ENCODE results near the gene TYROBP. TPM values are rescaled to one million over a fixed set of nuclear protein-coding genes. Genes with fewer than 3 reads are reported as not detected.

The TYROBP gene
- total RNA-seq: 10.4 TPM

DNA sequence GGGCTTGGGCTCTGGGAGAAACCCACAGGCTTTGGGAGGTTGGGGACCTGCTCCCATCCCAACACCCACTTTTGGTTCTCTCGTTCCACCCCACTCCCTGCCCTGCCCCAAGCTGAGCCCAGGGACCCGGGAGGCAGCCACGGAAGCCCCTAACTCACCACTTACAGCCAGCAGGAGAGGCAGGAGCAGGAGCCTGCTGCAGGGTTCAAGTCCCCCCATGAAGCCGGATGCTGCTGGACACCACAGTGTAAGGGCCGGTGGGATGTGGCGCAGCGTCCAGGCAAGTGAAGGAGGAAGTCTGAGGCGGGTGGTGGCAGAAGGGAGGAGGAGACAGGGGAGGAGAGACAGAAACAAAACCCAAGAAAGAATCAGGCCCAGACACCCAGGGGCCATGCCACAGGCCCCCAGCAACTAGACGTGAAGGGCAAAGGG lies at the start of gene TYROBP:
Gene TYROBP, minus strand, starts transcription at position 286 of the 432 bp plus-strand sequence. Its CDS starts 67 bp downstream, at position 219.

DNA sequence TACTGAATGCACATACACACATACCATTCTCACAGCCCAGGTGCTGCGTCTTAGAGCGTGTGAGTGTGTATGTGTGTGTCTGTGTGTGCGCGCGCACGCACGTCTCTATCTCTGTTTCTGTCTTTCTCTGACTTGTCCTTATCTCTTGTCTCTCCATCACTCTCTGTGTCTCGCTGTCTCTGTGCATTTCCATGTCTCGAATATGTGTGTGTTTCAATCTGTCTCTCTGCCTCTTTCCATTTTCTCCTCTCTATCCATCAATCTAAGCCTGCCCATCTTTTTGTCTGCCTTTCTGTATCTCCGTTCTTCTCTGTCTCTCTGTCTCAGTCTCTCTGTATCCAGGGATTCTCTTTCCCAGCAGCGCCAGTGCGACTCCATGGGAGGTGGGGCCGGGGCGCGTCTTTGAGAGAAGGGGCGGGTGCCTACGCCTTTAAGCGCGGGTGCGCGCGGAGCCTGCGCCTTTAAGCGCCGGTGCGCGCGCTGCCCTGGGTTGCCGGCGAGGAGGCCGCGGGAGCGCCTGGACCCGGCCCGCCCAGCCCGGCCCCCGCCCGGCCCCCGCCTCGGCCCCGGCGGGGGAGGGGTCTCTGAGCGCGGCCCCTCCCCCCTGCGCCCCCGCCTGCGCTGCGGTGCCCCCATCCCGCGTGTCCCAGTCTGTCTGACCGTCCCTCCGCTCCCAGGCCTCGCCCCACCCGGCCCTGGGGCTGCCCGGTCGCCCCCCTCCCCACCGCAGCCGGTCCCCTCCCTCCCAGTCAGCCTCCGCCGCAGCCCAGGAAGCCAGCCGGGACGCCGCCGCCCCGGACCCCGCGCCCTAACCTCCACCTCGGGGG lies 28.0 kb upstream of the TYROBP start, which contains the start of gene LRFN3:
Gene LRFN3, plus strand, starts transcription at position 464 of the 827 bp plus-strand sequence. CDS start 3,052 bp downstream, outside the sequence.

DNA sequence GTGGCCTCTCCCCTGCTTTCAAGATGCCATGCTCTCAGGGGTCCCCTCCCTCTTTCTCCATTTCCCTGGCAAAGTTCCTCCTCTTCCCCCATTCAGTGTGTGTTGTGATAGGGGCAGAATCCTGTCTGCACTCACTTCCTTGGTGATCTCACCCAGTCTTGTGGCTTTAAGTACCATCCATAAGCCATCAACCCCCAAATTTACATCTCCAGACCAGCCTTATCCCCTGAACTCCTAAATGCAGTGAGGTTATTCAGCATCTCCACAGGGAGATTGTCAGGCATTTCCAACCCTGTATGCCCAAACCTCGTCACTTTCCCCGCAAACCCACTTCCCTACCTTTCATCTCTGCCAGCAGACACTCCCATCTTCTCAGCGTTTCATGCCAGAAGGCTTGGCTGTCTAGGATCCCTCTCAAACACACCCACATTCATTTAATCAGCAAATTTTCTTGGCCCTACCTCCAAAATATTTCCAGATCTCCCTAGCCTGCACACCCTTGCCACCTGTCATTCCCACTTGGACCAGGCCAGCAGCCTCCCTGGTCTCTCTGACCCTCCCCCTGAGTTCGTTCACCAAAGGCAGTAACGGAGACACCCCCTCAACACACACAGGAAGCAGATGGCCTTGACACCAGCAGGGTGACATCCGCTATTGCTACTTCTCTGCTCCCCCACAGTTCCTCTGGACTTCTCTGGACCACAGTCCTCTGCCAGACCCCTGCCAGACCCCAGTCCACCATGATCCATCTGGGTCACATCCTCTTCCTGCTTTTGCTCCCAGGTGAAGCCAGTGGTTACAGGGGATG lies 6.0 kb downstream of the TYROBP start, which contains the start of gene HCST:
Gene HCST, plus strand, starts transcription at position 676 of the 808 bp plus-strand sequence. Its CDS starts 65 bp downstream, at position 741.

DNA sequence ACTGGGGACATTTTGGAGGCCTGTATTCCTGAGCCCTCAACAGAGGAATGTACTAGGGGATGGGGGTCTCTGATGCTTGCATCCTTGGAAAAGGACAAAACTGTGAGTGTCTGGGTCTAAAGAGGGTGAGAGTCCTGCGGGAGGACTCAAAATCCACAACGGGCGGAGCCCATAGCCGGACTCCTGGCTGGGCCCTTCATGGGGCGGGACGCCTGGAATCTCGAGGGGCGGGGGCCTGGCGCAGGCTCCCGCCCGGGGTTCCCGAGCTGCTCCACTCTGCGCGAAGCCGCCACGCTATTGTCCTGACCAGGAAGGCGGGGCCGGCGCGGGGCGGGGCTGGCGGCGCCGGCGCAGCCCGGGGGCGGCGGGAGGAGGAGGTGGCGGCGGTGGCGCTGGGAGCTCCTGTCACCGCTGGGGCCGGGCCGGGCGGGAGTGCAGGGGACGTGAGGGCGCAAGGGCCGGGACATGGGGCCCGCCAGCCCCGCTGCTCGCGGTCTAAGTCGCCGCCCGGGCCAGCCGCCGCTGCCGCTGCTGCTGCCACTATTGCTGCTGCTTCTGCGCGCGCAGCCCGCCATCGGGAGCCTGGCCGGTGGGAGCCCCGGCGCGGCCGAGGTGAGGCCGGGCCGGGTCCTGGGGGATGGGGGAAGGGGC lies 39.8 kb downstream of the TYROBP start, which contains the start of gene APLP1:
Gene APLP1, plus strand, starts transcription at position 403 of the 651 bp plus-strand sequence. Its CDS starts 63 bp downstream, at position 466.

DNA sequence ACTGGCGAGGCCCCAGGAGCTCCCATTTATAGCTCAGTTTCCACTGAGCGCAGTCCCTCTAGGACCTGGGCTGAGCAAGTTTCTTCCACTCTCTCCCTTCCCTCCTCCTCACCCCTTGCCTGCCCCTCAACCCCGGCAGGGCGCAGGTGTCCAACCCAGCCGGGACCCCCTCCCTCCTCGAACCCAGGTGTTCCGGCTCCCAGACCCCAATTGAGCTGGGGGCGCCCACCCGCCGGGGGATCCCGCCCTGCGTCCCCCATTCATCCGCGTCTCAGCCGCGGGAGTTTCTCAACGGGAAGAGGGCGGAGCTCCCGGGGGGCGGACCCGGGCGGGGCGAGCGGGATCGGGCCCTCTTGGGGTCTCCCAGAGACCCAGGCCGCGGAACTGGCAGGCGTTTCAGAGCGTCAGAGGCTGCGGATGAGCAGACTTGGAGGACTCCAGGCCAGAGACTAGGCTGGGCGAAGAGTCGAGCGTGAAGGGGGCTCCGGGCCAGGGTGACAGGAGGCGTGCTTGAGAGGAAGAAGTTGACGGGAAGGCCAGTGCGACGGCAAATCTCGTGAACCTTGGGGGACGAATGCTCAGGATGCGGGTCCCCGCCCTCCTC lies 51.4 kb downstream of the TYROBP start, which contains the start of gene KIRREL2:
Gene KIRREL2, plus strand, starts transcription at position 366 of the 604 bp plus-strand sequence. Its CDS starts 209 bp downstream, at position 575.

Other genes with a start within 250 kb of the TYROBP start
- gene UPK1A, start 241.8 kb downstream of the TYROBP start, total RNA-seq: not detected
- gene ZBTB32, start 203.7 kb downstream of the TYROBP start, total RNA-seq: not detected
- 26.9 TPM for gene KMT2B, start 190.3 kb downstream of the TYROBP start, total RNA-seq
- 2.6 TPM for gene IGFLR1, start 165.8 kb downstream of the TYROBP start, total RNA-seq
- gene U2AF1L4, start 162.9 kb downstream of the TYROBP start, total RNA-seq: 13.8 TPM
- 12.8 TPM for gene PSENEN, start 162.6 kb downstream of the TYROBP start, total RNA-seq
- gene LIN37, start 159.7 kb downstream of the TYROBP start, total RNA-seq: 11.6 TPM
- gene HSPB6, start 151.3 kb downstream of the TYROBP start, total RNA-seq: 14.9 TPM
- 7.8 TPM for gene PROSER3, start 150.1 kb downstream of the TYROBP start, total RNA-seq
- gene ARHGAP33, start 132.7 kb downstream of the TYROBP start, total RNA-seq: 89.9 TPM
- 0.27 TPM for gene PRODH2, start 95.5 kb downstream of the TYROBP start, total RNA-seq
- gene NPHS1, start 55.8 kb downstream of the TYROBP start, total RNA-seq: 2.7 TPM
- gene KIRREL2, start 51.4 kb downstream of the TYROBP start, total RNA-seq: 11.2 TPM
- 106 TPM for gene APLP1, start 39.7 kb downstream of the TYROBP start, total RNA-seq
- gene NFKBID, start 7.8 kb downstream of the TYROBP start, total RNA-seq: 6.8 TPM
- not detected for gene HCST, start 5.8 kb downstream of the TYROBP start, total RNA-seq
- 5.4 TPM for gene LRFN3, start 28.1 kb upstream of the TYROBP start, total RNA-seq
- gene SDHAF1, start 86.9 kb upstream of the TYROBP start, total RNA-seq: 32.9 TPM
- not detected for gene SYNE4, start 100.5 kb upstream of the TYROBP start, total RNA-seq
- 9.4 TPM for gene ALKBH6, start 105.9 kb upstream of the TYROBP start, total RNA-seq
- 34.6 TPM for gene CLIP3, start 124.6 kb upstream of the TYROBP start, total RNA-seq
- 7.6 TPM for gene THAP8, start 146.0 kb upstream of the TYROBP start, total RNA-seq
- 6.4 TPM for gene WDR62, start 146.6 kb upstream of the TYROBP start, total RNA-seq
- gene OVOL3, start 202.8 kb upstream of the TYROBP start, total RNA-seq: not detected
- 28.0 TPM for gene POLR2I, start 206.6 kb upstream of the TYROBP start, total RNA-seq
- 134 TPM for gene TBCB, start 207.2 kb upstream of the TYROBP start, total RNA-seq
- 123 TPM for gene CAPNS1, start 231.8 kb upstream of the TYROBP start, total RNA-seq
- gene COX7A1, start 244.2 kb upstream of the TYROBP start, total RNA-seq: 3.6 TPM

Data from camera-type eye (tissue), 1 donor.